PC-9 (cell line): ENCODE results near the gene SEL1L. TPM values are rescaled to one million over a fixed set of nuclear protein-coding genes. Genes with fewer than 3 reads are reported as not detected.

Source experiments
- BruUV-seq: library from RNA; stranded (reverse); fragments of 400-500 nt; replicated peaks from 2 replicates; lab custom pipeline; 2021; lab: Mats Ljungman, UMichigan
- CTCF ChIA-PET: fragments of 300-600 bp; sonication (Branson Sonifier 250); formaldehyde crosslinking; loops from one replicate; lab custom pipeline; 2022; ENCODE audit warnings: antibody characterized with exemption; lab: Charles Lee
- POLR2A ChIA-PET: fragments of 300-600 bp; sonication (Branson Sonifier 250); formaldehyde crosslinking; loops from one replicate; lab custom pipeline; 2022; ENCODE audit warnings: antibody characterized with exemption; ENCODE audit not compliant: unreplicated experiment; lab: Charles Lee
- DNase-seq, 2 experiments: peaks; one replicate each; pipeline versions ENCODE4 v3.0.0 to v3.0.0-alpha.2; 2015 to 2022; ENCODE audit warnings: mixed read lengths in 1 of 2
- H2AFZ ChIP-seq: fragments of 200-600 bp; sonication (generic); 2 replicates; pipeline ENCODE4 v1.8.1; 2017; ENCODE audit warnings: antibody characterized with exemption
- H3F3A ChIP-seq: fragments of 200-600 bp; sonication (generic); 2 replicates; pipeline ENCODE4 v1.8.1; 2017; ENCODE audit warnings: antibody characterized with exemption, mild to moderate bottlenecking, low read depth; ENCODE audit not compliant: insufficient read depth
- H3K27ac ChIP-seq: fragments of 200-600 bp; sonication (generic); 2 replicates; pipeline ENCODE4 v1.6.1; 2016; ENCODE audit warnings: mixed run types
- H3K27me3 ChIP-seq: fragments of 200-600 bp; sonication (generic); 2 replicates; pipeline ENCODE4 v1.6.1; 2016; ENCODE audit warnings: low read depth, mixed run types; ENCODE audit not compliant: insufficient read depth
- H3K36me3 ChIP-seq: fragments of 200-600 bp; sonication (generic); 2 replicates; pipeline ENCODE4 v1.6.1; 2016; ENCODE audit warnings: low read depth, mixed run types
- H3K4me1 ChIP-seq: fragments of 200-600 bp; sonication (generic); replicated peaks from 2 replicates; pipeline ENCODE4 v1.6.1; 2016; ENCODE audit warnings: mixed run types; ENCODE audit not compliant: insufficient read depth
- H3K4me2 ChIP-seq: fragments of 200-600 bp; sonication (generic); 2 replicates; pipeline ENCODE4 v1.6.1; 2017; ENCODE audit warnings: mixed run types
- H3K4me3 ChIP-seq: fragments of 200-600 bp; sonication (generic); 2 replicates; pipeline ENCODE4 v1.6.1; 2016; ENCODE audit warnings: mixed run types
- H3K79me2 ChIP-seq: fragments of 200-600 bp; sonication (generic); 2 replicates; pipeline ENCODE4 v1.6.1; 2017; ENCODE audit warnings: low read depth, mixed run types
- H3K9me2 ChIP-seq: fragments of 200-600 bp; sonication (generic); 2 replicates; pipeline ENCODE4 v1.8.1; 2017; ENCODE audit warnings: mild to moderate bottlenecking; ENCODE audit not compliant: insufficient read depth
- H3K9me3 ChIP-seq: fragments of 200-600 bp; sonication (generic); 2 replicates; pipeline ENCODE4 v1.8.1; 2016; ENCODE audit warnings: low read depth; ENCODE audit not compliant: insufficient read depth
- H4K20me1 ChIP-seq: fragments of 200-600 bp; sonication (generic); 2 replicates; pipeline ENCODE4 v1.8.1; 2017; ENCODE audit not compliant: insufficient read depth
- CTCF ChIP-seq: fragments of 200-600 bp; sonication (generic); conservative IDR thresholded peaks from 2 replicates; pipeline ENCODE4 v1.6.1; 2017; ENCODE audit warnings: mixed run types, antibody characterized with exemption, mild to moderate bottlenecking, moderate library complexity
- EZH2 ChIP-seq: fragments of 200-600 bp; sonication (generic); IDR thresholded peaks from 2 replicates; pipeline ENCODE4 v1.8.0; 2017; ENCODE audit warnings: antibody characterized with exemption, low read depth
- intact Hi-C: fragments of 100-400 bp; cut with micrococcal nuclease; formaldehyde crosslinking; loops from one replicate; pipeline ENCODE4 v1.10.0; 2022; ENCODE audit not compliant: unreplicated experiment
- total RNA-seq: library from RNA; stranded (reverse); gene quantifications from 2 replicates; pipeline ENCODE4 v1.2.3, GENCODE V29; 2021

The SEL1L gene
- total RNA-seq, 1 experiment from 2014 or later = 14.6 TPM

DNA sequence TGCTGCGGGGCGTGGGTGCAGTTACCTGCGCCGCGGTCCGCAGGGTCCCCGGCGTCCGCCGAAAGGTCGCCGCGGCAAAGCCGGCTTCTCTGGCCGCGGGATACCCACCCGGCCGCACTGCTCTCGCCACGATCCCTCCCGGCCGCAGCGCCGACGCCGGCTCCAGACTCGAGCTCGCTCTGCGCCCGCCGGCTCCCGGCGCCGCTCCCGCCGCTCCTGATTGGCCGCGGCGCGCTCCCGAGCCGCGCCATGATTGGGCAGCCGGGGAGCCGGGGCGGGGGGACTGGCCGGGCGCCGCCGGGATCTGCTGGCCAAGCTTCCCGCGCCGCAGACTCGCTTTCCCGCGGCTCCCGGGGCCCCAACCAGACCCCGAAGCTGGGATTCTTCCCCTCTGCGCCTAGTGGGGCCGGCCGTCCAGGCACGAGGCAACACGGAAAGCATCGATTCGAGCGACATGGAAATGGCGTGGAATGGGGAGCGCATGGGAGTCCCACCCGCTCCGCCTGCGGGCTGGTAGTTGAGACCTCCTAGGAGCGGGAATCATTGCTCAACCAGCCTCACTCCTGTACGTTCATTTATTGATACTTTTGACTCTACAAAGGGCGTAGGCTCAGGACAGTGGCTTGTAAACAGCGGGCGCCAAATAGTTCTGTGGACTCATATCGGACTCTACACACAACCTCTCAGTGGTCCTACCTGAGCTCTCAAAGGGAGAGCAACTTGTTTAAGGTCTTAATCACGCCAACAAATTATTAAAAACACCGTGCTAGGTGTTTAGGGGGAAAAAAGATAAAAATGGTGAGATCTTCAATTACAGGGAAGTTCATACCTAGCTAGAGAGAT lies 97.1 kb downstream of the SEL1L start:
- Histone ChIP-seq H3K27me3 (no peaks in the 10 kb centered on the region; the same call in 1 of the 2 replicates), H3K4me1 (0 out of 2 replicates have a peak, but pooled peaks cover 4% of the 10 kb centered on the region), H3K27ac (no peak overlapping the region), H3K9me2 (no peaks in the 10 kb centered on the region), H2AFZ (peak overlapping the region; percentile 84), H3F3A (no peaks in the 10 kb centered on the region), H3K36me3 (no peaks in the 10 kb centered on the region), H3K4me2 (peak overlapping the region; percentile 86), H3K79me2 (no peaks in the 10 kb centered on the region), H3K4me3 (peak overlapping the region; percentile 67), H3K9me3 (no peaks in the 10 kb centered on the region), H4K20me1 (no peaks in the 10 kb centered on the region)
- no peak for TF ChIP-seq CTCF
- no peak for TF ChIP-seq EZH2
- DNase-seq = peak; percentile 42 to 47
- POLR2A ChIA-PET = no interaction called here
- no TSS peak for BruUV-seq
- intact Hi-C loops = loop anchor here (10.0 kb wide), 1 partner anchor 112 kb away; no protein-coding TSS in a partner anchor
- CTCF ChIA-PET = interaction anchor here (0.7 kb wide), 1 partner anchor 166 kb away, joined by 3 read pairs; no protein-coding TSS in a partner anchor

GRCh38 chr14:81435391-81436295 lies 98.0 kb downstream of the SEL1L start:
- H3K9me3 ChIP-seq = no peaks in the 10 kb centered on the region
- intact Hi-C loops = loop anchor here (10.0 kb wide), 1 partner anchor 111 kb away; no protein-coding TSS in a partner anchor
- H3K27ac ChIP-seq = no peak overlapping the region
- no peaks in the 10 kb centered on the region for H3K9me2 ChIP-seq
- no peaks in the 10 kb centered on the region; the same call in 1 of the 2 replicates for H3K27me3 ChIP-seq
- no peaks in the 10 kb centered on the region for H3K36me3 ChIP-seq
- peak overlapping the region; percentile 67 for H3K4me3 ChIP-seq
- no peaks in the 10 kb centered on the region for H4K20me1 ChIP-seq
- no peaks in the 10 kb centered on the region for H3F3A ChIP-seq
- H2AFZ ChIP-seq = peak overlapping the region; percentile 88
- ChIA-PET POLR2A (no interaction called here), CTCF (interaction anchor here (0.7 kb wide), 1 partner anchor 165 kb away, joined by 3 read pairs; no protein-coding TSS in a partner anchor)
- TSS peak; percentile 36 for BruUV-seq
- 0 out of 2 replicates have a peak, but pooled peaks cover 4% of the 10 kb centered on the region for H3K4me1 ChIP-seq
- no peaks in the 10 kb centered on the region for H3K79me2 ChIP-seq
- peak overlapping the region; percentile 86 for H3K4me2 ChIP-seq
- DNase-seq = peak; percentile 14 to 40
- TF ChIP-seq CTCF (no peak), EZH2 (no peak)

- peak overlapping the region; percentile 86 for H3K4me2 ChIP-seq
- peak overlapping the region; percentile 88; the same call in 1 of the 2 replicates for H2AFZ ChIP-seq
- intact Hi-C loops = loop anchor here (10.0 kb wide), 1 partner anchor 110 kb away; no protein-coding TSS in a partner anchor
- H3K9me2 ChIP-seq = no peaks in the 10 kb centered on the region
- no peaks in the 10 kb centered on the region; the same call in 1 of the 2 replicates for H3K27me3 ChIP-seq
- TF ChIP-seq CTCF = no peak
- TF ChIP-seq EZH2 = no peak
- H3K9me3 ChIP-seq = no peaks in the 10 kb centered on the region
- 0 out of 2 replicates have a peak, but pooled peaks cover 4% of the 10 kb centered on the region for H3K4me1 ChIP-seq
- no peak overlapping the region for H3K27ac ChIP-seq
- CTCF ChIA-PET = no interaction called here
- POLR2A ChIA-PET = no interaction called here
- no peaks in the 10 kb centered on the region for H4K20me1 ChIP-seq
- H3K4me3 ChIP-seq = peak overlapping the region; percentile 67; the same call in 1 of the 2 replicates
- no TSS peak for BruUV-seq
- H3K36me3 ChIP-seq = no peaks in the 10 kb centered on the region
- DNase-seq = no peak
- no peaks in the 10 kb centered on the region for H3K79me2 ChIP-seq
- H3F3A ChIP-seq = no peaks in the 10 kb centered on the region
These were observed 98.6 kb downstream of the SEL1L start for GRCh38 chr14:81435048-81435390.
